ENCODE measurements around the gene PTPRU.

Gene PTPRU

DNA sequence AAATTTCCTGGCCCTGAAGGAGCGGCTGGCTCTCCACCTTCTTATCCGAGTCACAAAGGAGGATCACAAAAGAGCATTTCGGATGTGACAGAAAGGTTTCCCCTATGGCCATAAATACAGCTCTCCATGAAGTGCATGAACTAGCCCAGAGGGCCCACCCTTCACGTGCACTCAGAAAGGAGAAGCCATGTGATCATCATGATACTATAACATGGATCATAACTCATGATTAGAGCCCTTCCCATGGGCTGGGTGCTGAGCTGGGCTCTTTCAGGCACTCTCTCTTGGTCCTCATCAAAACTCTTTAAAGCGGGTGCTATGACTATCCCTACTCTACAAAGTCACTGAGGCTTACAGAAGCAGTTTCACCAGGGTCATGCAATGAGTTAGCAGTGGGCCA, 135.0 kb downstream of the PTPRU start:
- no peak for DNase-seq

DNA sequence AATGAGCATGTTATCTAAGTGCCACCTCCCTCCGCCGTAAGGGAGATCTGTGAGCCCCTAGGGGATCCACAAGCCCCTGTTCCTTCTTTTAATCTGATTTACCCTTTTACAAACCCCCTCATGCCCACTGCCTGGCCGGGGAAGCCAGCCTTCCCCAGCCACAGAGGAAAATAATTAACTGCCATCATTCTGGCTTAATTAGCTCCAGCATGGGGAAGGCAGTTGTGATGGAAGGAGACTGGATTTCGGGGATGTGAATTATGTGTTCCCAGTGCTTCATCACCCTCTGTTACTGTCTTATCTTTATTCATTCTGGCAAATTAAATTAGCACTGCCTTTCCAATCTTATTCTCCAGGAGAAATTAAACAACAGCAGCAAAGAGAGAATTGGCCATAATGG, 135.8 kb downstream of the PTPRU start:
- DNase-seq = no peak

Measured in activated T-cell treated with anti-CD3 and anti-CD28 coated beads for 4 hours (primary cell).